ENCODE measurements around the gene TSHZ1. TPM values are rescaled to one million over a fixed set of nuclear protein-coding genes. Genes with fewer than 3 reads are reported as not detected.

TSHZ1 gene
- total and polyA plus RNA-seq, 2 of the 8 experiments (the other 6 are each of a cell fraction or from before 2014, with no cell fraction given): 0.03 to 0.32 TPM

- no peaks in the 10 kb centered on the region for H3K79me2 ChIP-seq (ENCODE audit: control insufficient read depth in 1 of 2, insufficient read depth in 2 of 2, low read length in 2 of 2)
- POLR2A ChIA-PET (ENCODE audit: partially characterized antibody): no interaction called here
- H4K5ac ChIP-seq (ENCODE audit: insufficient read length, low read depth, low read length): no peak overlapping the region
- no peaks in the 10 kb centered on the region for H3K79me1 ChIP-seq (ENCODE audit: low read depth, low read length)
- no peak overlapping the region for H2AFZ ChIP-seq (ENCODE audit: low read length)
- no peak overlapping the region for H3K18ac ChIP-seq (ENCODE audit: extremely low read depth, low read length)
- H2BK5ac ChIP-seq (ENCODE audit: low read depth, low read length): no peak overlapping the region
- CTCF ChIA-PET (ENCODE audit: partially characterized antibody): interaction anchor here (0.7 kb wide), 1 partner anchor 126 kb away, joined by 3 read pairs; no protein-coding TSS in a partner anchor
- H3K4me3 ChIP-seq (ENCODE audit: extremely low read depth in 1 of 4, insufficient read depth in 2 of 4, low read depth in 3 of 4, low read length in 4 of 4): no peak overlapping the region
- H4K20me1 ChIP-seq (replicated peaks in 1 of 2; ENCODE audit: control insufficient read depth in 1 of 2, insufficient read depth in 2 of 2, low read length in 2 of 2): peaks cover 1 to 2% of the 10 kb centered on the region in 2 experiments
- H4K91ac ChIP-seq (replicated peaks; ENCODE audit: insufficient read length, low read length): no peak overlapping the region
- H3K36me3 ChIP-seq (ENCODE audit: control insufficient read depth in 2 of 4, insufficient read depth in 4 of 4, low read length in 3 of 4): no peaks in the 10 kb centered on the region
- no peak overlapping the region for H2AK5ac ChIP-seq (ENCODE audit: low read depth, low read length)
- peaks cover 19 to 41% (median 36%) of the 10 kb centered on the region in 4 experiments for H3K27me3 ChIP-seq (replicated peaks in 1 of 4; ENCODE audit: control insufficient read depth in 3 of 4, extremely low read depth in 1 of 4, insufficient read depth in 3 of 4, low read length in 3 of 4)
- H3K4me1 ChIP-seq (replicated peaks in 1 of 4; ENCODE audit: control insufficient read depth in 3 of 4, insufficient read depth in 4 of 4, low read length in 3 of 4): peaks cover 0 to 5% (median 4%) of the 10 kb centered on the region in 4 experiments; a peak in 4 of 7 replicates
- DNase-seq (ENCODE audit: low read depth in 1 of 2, low spot score in 2 of 2) (no peak), FAIRE-seq (no peak)
- WGBS, 2 experiments (ENCODE audit: extremely low coverage in 1 of 2, insufficient coverage in 1 of 2, insufficient read length in 1 of 2, insufficient replicate concordance in 2 of 2, low coverage in 1 of 2, low lambda C conversion rate in 2 of 2, missing lambda C conversion rate in 1 of 2): 93% methylated on average over 5 of the region's 5 CpGs; no CpG with 5 or more reads in 1 of the 2 experiments
- no peak overlapping the region for H2BK12ac ChIP-seq (ENCODE audit: low read depth, low read length)
- no peak overlapping the region for H3K23ac ChIP-seq (ENCODE audit: insufficient read length)
- TF ChIP-seq KDM4A (IDR thresholded peaks at IDR 0.05; ENCODE audit: low read depth, low read length, severe bottlenecking): no peak
- no peak for TF ChIP-seq CHD1 (IDR thresholded peaks at IDR 0.05; ENCODE audit: low read depth, low read length)
- TF ChIP-seq TAF1 (IDR thresholded peaks at IDR 0.05; ENCODE audit: low read depth, low read length): no peak
- no peak for TF ChIP-seq RNF2 (IDR thresholded peaks at IDR 0.05; ENCODE audit: borderline replicate concordance, low read depth, low read length, missing control alignments, poor library complexity, severe bottlenecking)
- TF ChIP-seq SIX5 (IDR thresholded peaks at IDR 0.05; ENCODE audit: low read depth, low read length): no peak
- no peak for TF ChIP-seq BACH1 (IDR thresholded peaks at IDR 0.05; ENCODE audit: low read length)
- no peak for TF ChIP-seq RXRA (IDR thresholded peaks at IDR 0.05; ENCODE audit: insufficient read depth, low read depth, low read length)
- TF ChIP-seq EGR1 (IDR thresholded peaks at IDR 0.05; ENCODE audit: borderline replicate concordance, low read depth, low read length): no peak
- no peak for TF ChIP-seq KDM1A (IDR thresholded peaks at IDR 0.05; ENCODE audit: borderline replicate concordance, low read length)
- TF ChIP-seq MAX (IDR thresholded peaks at IDR 0.05): no peak
- TF ChIP-seq NANOG (IDR thresholded peaks at IDR 0.05; ENCODE audit: insufficient read depth, low read depth, low read length, poor library complexity, severe bottlenecking): no peak
- TF ChIP-seq KDM5A (IDR thresholded peaks at IDR 0.05; ENCODE audit: low read length): no peak
- TF ChIP-seq CHD2 (IDR thresholded peaks at IDR 0.05; ENCODE audit: low read length): no peak
- TF ChIP-seq SUZ12 (IDR thresholded peaks at IDR 0.05; ENCODE audit: low read length): no peak
- peaks cover 13% of the 10 kb centered on the region for H3K23me2 ChIP-seq (ENCODE audit: low read depth, low read length)
- H3K27ac ChIP-seq (ENCODE audit: low read depth, low read length): no peak overlapping the region
- no peak overlapping the region for H3K9ac ChIP-seq (replicated peaks in 1 of 4; ENCODE audit: extremely low read depth in 1 of 4, low read depth in 3 of 4, low read length in 3 of 4)
- no peak overlapping the region for H2BK15ac ChIP-seq (ENCODE audit: low read length)
- no peak overlapping the region for H3K4ac ChIP-seq (replicated peaks; ENCODE audit: insufficient read length, low read depth, low read length)
- no peak overlapping the region for H4K8ac ChIP-seq (ENCODE audit: extremely low read depth, insufficient read depth, low read length)
- no peak overlapping the region for H3K4me2 ChIP-seq (ENCODE audit: insufficient read depth in 1 of 2, low read depth in 2 of 2, low read length in 2 of 2)
- H3K9me3 ChIP-seq (ENCODE audit: insufficient read depth in 2 of 2, low read depth in 1 of 2, low read length in 1 of 2): no peaks in the 10 kb centered on the region
- H3K14ac ChIP-seq (ENCODE audit: insufficient read length): no peak overlapping the region
- no peak overlapping the region for H2BK20ac ChIP-seq (ENCODE audit: low read length)
- H2BK120ac ChIP-seq (replicated peaks; ENCODE audit: low read depth, low read length): no peak overlapping the region
- H3K56ac ChIP-seq (replicated peaks; ENCODE audit: insufficient read length, low read depth, low read length): no peak overlapping the region
Observed at GRCh38 chr18:75214332-75214690, 3.7 kb downstream of the TSHZ1 start.
